Astrocyte of the spinal cord (primary cell): ENCODE results near the gene CCND3.

ENCODE experiments used
- DNase-seq: peaks from one replicate; pipeline ENCODE4 v3.0.0; 2011; ENCODE audit warnings: low read depth, low spot score
- H3K4me3 ChIP-seq: 2 replicates; pipeline ENCODE4 v1.5.1; 2011; ENCODE audit warnings: low read depth, mild to moderate bottlenecking, low read length, moderate library complexity
- CTCF ChIP-seq: IDR thresholded peaks from 2 replicates; pipeline ENCODE4 v1.5.1; 2012; ENCODE audit warnings: low read depth, mild to moderate bottlenecking, low read length, inconsistent platforms
- in situ Hi-C: cut with HindIII; loops from 2 replicates; pipeline ENCODE4 v1.10.0; 2017; ENCODE audit warnings: low sequenced_read_pairs

Gene CCND3

GRCh38 chr6:41929924-41930323 lies 11.7 kb downstream of the CCND3 start:
- no peak for DNase-seq
- no peak overlapping the region for H3K4me3 ChIP-seq
- TF ChIP-seq CTCF, result no peak
- in situ Hi-C loops, result no loop called here

GRCh38 chr6:41927253-41927652 lies 14.4 kb downstream of the CCND3 start:
- H3K4me3 ChIP-seq, result no peak overlapping the region
- in situ Hi-C loops, result no loop called here
- no peak for TF ChIP-seq CTCF

GRCh38 chr6:41922154-41922553 lies 19.5 kb downstream of the CCND3 start:
- TF ChIP-seq CTCF, result no peak
- DNase-seq, result no peak
- in situ Hi-C loops, result no loop called here
- H3K4me3 ChIP-seq, result peak overlapping the region; percentile 97

More at GRCh38 chr6:41927253-41927652, 14.4 kb downstream of the CCND3 start:
- no peak for DNase-seq

- DNase-seq, result no peak
- peak overlapping the region; percentile 97 for H3K4me3 ChIP-seq
- in situ Hi-C loops, result no loop called here
Measured at GRCh38 chr6:41921712-41921998, 20.0 kb downstream of the CCND3 start.

GRCh38 chr6:41920921-41921711 lies 20.5 kb downstream of the CCND3 start, which contains the start of the genes BYSL and MED20:
TSS of gene BYSL (plus strand) at chr6:41921499. CDS start at chr6:41921563, 64 bp downstream.
TSS of gene MED20 (minus strand) at chr6:41921139. CDS start at chr6:41921018, 121 bp downstream.
- DNase-seq, result peak; percentile 95
- peak; percentile 91 for TF ChIP-seq CTCF
- in situ Hi-C loops, result no loop called here
- peak within 1 kb of the TSS; percentile 97 for H3K4me3 ChIP-seq

More at GRCh38 chr6:41921712-41921998, 20.0 kb downstream of the CCND3 start:
- no peak for TF ChIP-seq CTCF

- peak; percentile 94 for DNase-seq
- in situ Hi-C loops, result no loop called here
- no peak for TF ChIP-seq CTCF
- H3K4me3 ChIP-seq, result no peak overlapping the region
Measured at GRCh38 chr6:41917528-41917927, 24.1 kb downstream of the CCND3 start.
